ENCODE results near the gene YPEL5. TPM values are rescaled to one million over a fixed set of nuclear protein-coding genes. Genes with fewer than 3 reads are reported as not detected.

The YPEL5 gene
- total RNA-seq, 1 experiment from 2014 or later: 27.3 TPM

DNA sequence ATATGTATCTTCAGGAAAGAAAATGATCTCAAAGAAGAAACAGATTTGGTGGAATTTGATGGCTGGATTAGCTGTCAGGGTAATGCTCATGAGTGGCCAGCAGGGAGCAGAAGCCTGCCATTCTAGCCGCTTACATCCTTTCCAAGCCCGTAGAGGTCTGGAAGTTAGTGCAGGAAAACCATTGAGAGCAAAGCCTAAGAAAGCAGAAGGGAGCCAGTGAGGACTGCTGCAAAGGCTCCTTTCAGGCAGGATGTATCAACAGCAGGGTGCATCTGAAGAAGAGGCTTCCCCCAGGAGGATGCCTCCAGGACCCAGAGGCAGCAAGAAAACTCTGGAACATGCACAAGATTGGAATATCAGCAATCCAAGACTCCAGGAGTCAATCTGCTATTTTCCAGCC is 61.6 kb downstream of the YPEL5 start:
- ChIA-PET POLR2A (no interaction called here), CTCF (interaction anchor here (0.9 to 5.6 kb wide), 19 partner anchors 10 to 503 kb away, joined by 3 to 62 read pairs (median 4); partner anchors contain the start of gene LBH)
- ATAC-seq: peak; percentile 99
- TF ChIP-seq SMAD3 (CRISPR knock-in tag; IDR thresholded peaks at IDR 0.05; ENCODE audit: borderline replicate concordance) (no peak), E2F4 (CRISPR knock-in tag; IDR thresholded peaks at IDR 0.05; ENCODE audit: borderline replicate concordance, low read depth) (no peak), ZNF281 (CRISPR knock-in tag; IDR thresholded peaks at IDR 0.05) (no peak), CTCF (IDR thresholded peaks at IDR 0.05) (peak; percentile 82), HMGXB4 (CRISPR knock-in tag; IDR thresholded peaks at IDR 0.05) (no peak), GRHL2 (CRISPR knock-in tag; IDR thresholded peaks at IDR 0.05; ENCODE audit: insufficient replicate concordance, severe bottlenecking) (no peak), ZNF425 (CRISPR knock-in tag; conservative IDR thresholded peaks at IDR 0.05) (no peak), ZNF671 (CRISPR knock-in tag; IDR thresholded peaks at IDR 0.05) (no peak), SMAD4 (CRISPR knock-in tag; IDR thresholded peaks at IDR 0.05) (no peak), ZNF219 (CRISPR knock-in tag; IDR thresholded peaks at IDR 0.05; ENCODE audit: borderline replicate concordance) (no peak), GTF2I (CRISPR knock-in tag; conservative IDR thresholded peaks at IDR 0.05) (no peak), ETV6 (CRISPR knock-in tag; IDR thresholded peaks at IDR 0.05) (peak; percentile 79; the same call in 1 of the 2 replicates), OVOL2 (CRISPR knock-in tag; IDR thresholded peaks at IDR 0.05; ENCODE audit: borderline replicate concordance) (no peak), ZBTB21 (CRISPR knock-in tag; IDR thresholded peaks at IDR 0.05; ENCODE audit: borderline replicate concordance) (no peak), PRDM15 (CRISPR knock-in tag; IDR thresholded peaks at IDR 0.05) (peak; percentile 76), USF1 (CRISPR knock-in tag; IDR thresholded peaks at IDR 0.05) (no peak), ZMAT4 (CRISPR knock-in tag; IDR thresholded peaks at IDR 0.05) (no peak)
- TF ChIP-seq, protein P1, sequence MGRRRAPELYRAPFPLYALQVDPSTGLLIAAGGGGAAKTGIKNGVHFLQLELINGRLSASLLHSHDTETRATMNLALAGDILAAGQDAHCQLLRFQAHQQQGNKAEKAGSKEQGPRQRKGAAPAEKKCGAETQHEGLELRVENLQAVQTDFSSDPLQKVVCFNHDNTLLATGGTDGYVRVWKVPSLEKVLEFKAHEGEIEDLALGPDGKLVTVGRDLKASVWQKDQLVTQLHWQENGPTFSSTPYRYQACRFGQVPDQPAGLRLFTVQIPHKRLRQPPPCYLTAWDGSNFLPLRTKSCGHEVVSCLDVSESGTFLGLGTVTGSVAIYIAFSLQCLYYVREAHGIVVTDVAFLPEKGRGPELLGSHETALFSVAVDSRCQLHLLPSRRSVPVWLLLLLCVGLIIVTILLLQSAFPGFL (CRISPR knock-in tag; IDR thresholded peaks at IDR 0.05; ENCODE audit: borderline replicate concordance): no peak
- TF ChIP-seq, protein P2, sequence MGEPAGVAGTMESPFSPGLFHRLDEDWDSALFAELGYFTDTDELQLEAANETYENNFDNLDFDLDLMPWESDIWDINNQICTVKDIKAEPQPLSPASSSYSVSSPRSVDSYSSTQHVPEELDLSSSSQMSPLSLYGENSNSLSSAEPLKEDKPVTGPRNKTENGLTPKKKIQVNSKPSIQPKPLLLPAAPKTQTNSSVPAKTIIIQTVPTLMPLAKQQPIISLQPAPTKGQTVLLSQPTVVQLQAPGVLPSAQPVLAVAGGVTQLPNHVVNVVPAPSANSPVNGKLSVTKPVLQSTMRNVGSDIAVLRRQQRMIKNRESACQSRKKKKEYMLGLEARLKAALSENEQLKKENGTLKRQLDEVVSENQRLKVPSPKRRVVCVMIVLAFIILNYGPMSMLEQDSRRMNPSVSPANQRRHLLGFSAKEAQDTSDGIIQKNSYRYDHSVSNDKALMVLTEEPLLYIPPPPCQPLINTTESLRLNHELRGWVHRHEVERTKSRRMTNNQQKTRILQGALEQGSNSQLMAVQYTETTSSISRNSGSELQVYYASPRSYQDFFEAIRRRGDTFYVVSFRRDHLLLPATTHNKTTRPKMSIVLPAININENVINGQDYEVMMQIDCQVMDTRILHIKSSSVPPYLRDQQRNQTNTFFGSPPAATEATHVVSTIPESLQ (CRISPR knock-in tag; IDR thresholded peaks at IDR 0.05): no peak

More for the DNA sequence above, 61.6 kb downstream of the YPEL5 start:
- peaks cover 6% of the 10 kb centered on the region for H3K4me1 Mint-ChIP-seq
- DNase-seq (ENCODE audit: low spot score): peak; percentile 59
- no peaks in the 10 kb centered on the region for H3K9me3 Mint-ChIP-seq
- no peak overlapping the region for H3K27ac Mint-ChIP-seq
- no peaks in the 10 kb centered on the region for H3K27me3 Mint-ChIP-seq (ENCODE audit: low read depth)
- no peaks in the 10 kb centered on the region for H3K36me3 Mint-ChIP-seq
- H3K4me3 Mint-ChIP-seq: no peak overlapping the region

All from WTC11 (cell line).